HG03025 (cell line): ENCODE data around the gene AURKAIP1.

Source experiments
- ATAC-seq: cut with Tn5 transposase; IDR thresholded peaks from one replicate; pipeline ENCODE4 v1.9.1; 2021; ENCODE audit warnings: mild to moderate bottlenecking, moderate library complexity; ENCODE audit not compliant: unreplicated experiment, low FRiP score

AURKAIP1 gene

GRCh38 chr1:1336446-1336845, 38.6 kb downstream of the AURKAIP1 start:
- ATAC-seq: no peak

DNA sequence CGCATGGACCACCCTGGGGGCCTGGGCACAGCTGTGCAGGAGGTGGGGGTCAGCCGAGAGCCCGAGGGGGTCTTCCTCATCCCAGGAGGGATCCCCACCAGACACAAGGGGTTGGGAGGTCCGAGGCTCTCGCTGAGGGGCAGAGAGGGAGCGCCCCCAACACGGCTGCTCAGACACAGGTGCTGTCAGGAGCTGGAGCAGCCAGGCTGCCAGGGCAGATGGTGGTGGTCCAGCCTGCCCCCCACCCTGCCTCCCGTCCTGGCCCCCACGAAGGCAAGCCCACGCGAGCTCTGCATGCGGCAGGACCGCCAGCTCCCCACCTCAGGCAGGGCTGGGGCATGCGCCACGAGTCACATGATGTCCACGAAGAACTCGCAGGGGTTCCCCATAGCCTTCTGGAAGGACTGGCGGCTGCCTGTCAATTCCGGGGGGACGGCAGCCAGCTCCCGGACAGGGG, 39.2 kb downstream of the AURKAIP1 start:
- ATAC-seq: no peak

GRCh38 chr1:1335283-1335682, 39.7 kb downstream of the AURKAIP1 start:
- no peak for ATAC-seq

- no peak for ATAC-seq
These were observed 40.2 kb downstream of the AURKAIP1 start for GRCh38 chr1:1334835-1335234.

DNA sequence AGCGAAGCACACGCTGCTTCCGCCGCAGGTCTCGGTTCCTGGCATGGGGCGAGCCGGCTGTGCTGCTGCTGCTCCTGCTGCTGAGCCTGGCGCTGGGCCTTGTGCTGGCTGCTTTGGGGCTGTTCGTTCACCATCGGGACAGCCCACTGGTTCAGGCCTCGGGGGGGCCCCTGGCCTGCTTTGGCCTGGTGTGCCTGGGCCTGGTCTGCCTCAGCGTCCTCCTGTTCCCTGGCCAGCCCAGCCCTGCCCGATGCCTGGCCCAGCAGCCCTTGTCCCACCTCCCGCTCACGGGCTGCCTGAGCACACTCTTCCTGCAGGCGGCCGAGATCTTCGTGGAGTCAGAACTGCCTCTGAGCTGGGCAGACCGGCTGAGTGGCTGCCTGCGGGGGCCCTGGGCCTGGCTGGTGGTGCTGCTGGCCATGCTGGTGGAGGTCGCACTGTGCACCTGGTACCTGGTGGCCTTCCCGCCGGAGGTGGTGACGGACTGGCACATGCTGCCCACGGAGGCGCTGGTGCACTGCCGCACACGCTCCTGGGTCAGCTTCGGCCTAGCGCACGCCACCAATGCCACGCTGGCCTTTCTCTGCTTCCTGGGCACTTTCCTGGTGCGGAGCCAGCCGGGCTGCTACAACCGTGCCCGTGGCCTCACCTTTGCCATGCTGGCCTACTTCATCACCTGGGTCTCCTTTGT, 41.3 kb downstream of the AURKAIP1 start:
- no peak for ATAC-seq

DNA sequence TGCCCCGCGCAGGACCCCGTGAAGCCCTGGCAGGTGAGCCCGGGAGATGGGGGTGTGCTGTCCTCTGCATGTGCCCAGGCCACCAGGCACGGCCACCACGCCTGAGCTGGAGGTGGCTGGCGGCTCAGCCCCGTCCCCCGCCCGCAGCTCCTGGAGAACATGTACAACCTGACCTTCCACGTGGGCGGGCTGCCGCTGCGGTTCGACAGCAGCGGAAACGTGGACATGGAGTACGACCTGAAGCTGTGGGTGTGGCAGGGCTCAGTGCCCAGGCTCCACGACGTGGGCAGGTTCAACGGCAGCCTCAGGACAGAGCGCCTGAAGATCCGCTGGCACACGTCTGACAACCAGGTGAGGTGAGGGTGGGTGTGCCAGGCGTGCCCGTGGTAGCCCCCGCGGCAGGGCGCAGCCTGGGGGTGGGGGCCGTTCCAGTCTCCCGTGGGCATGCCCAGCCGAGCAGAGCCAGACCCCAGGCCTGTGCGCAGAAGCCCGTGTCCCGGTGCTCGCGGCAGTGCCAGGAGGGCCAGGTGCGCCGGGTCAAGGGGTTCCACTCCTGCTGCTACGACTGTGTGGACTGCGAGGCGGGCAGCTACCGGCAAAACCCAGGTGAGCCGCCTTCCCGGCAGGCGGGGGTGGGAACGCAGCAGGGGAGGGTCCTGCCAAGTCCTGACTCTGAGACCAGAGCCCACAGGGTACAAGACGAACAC, 42.1 kb downstream of the AURKAIP1 start:
- ATAC-seq: no peak

DNA sequence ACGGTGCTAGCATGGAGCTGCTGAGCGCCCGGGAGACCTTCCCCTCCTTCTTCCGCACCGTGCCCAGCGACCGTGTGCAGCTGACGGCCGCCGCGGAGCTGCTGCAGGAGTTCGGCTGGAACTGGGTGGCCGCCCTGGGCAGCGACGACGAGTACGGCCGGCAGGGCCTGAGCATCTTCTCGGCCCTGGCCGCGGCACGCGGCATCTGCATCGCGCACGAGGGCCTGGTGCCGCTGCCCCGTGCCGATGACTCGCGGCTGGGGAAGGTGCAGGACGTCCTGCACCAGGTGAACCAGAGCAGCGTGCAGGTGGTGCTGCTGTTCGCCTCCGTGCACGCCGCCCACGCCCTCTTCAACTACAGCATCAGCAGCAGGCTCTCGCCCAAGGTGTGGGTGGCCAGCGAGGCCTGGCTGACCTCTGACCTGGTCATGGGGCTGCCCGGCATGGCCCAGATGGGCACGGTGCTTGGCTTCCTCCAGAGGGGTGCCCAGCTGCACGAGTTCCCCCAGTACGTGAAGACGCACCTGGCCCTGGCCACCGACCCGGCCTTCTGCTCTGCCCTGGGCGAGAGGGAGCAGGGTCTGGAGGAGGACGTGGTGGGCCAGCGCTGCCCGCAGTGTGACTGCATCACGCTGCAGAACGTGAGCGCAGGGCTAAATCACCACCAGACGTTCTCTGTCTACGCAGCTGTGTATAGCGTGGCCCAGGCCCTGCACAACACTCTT, 42.8 kb downstream of the AURKAIP1 start:
- no peak for ATAC-seq

- ATAC-seq: no peak
These were observed 43.7 kb downstream of the AURKAIP1 start, which contains the start of gene TAS1R3 for GRCh38 chr1:1331068-1331965. TAS1R3 (plus strand) TSS chr1:1331280; CDS start chr1:1331346, 66 bp downstream.

GRCh38 chr1:1330366-1331067, 44.5 kb downstream of the AURKAIP1 start:
- ATAC-seq: no peak

GRCh38 chr1:1329304-1330210, 45.5 kb downstream of the AURKAIP1 start:
- no peak for ATAC-seq

GRCh38 chr1:1328254-1328653, 46.8 kb downstream of the AURKAIP1 start:
- ATAC-seq: no peak

GRCh38 chr1:1327291-1327690, 47.7 kb downstream of the AURKAIP1 start:
- ATAC-seq: no peak

GRCh38 chr1:1326075-1326605, 48.9 kb downstream of the AURKAIP1 start:
- ATAC-seq: no peak

- no peak for ATAC-seq
These were observed 49.5 kb downstream of the AURKAIP1 start for GRCh38 chr1:1325288-1326074.

GRCh38 chr1:1324524-1325287, 50.3 kb downstream of the AURKAIP1 start, which contains the start of the genes CPTP and INTS11:
CPTP (plus strand) TSS chr1:1324802; CDS start chr1:1326911, 2,109 bp downstream.
INTS11 (minus strand) TSS chr1:1324660; CDS start chr1:1324608, 52 bp downstream.
- ATAC-seq: peak; percentile 48

GRCh38 chr1:1324084-1324523, 50.9 kb downstream of the AURKAIP1 start:
- peak; percentile 12 for ATAC-seq
